Esophagus muscularis mucosa (tissue), 3 donors: ENCODE results near the gene EFNB1.

Experiments
- POLR2A ChIP-seq: fragments of 450-650 bp; IDR thresholded peaks from one replicate; pipeline ENCODE4 v1.6.1; 2017; ENCODE audit warnings: antibody characterized with exemption, moderate library complexity, mild to moderate bottlenecking, low read depth
- POLR2AphosphoS5 ChIP-seq, 2 donors: sonication (generic); formaldehyde crosslinking; IDR thresholded peaks; one replicate each; pipeline ENCODE4 v1.6.1; 2017; ENCODE audit warnings: antibody characterized with exemption in 2 of 2
- TF ChIP-seq, protein P1 (sequence below), 3 experiments: fragments of 200-600 bp in 2 of 3; fragments of 450-650 bp in 1 of 3; sonication (generic) in 2 of 3; IDR thresholded peaks; one replicate each; pipeline ENCODE4 v1.5.1; 2017 to 2019; ENCODE audit warnings: antibody characterized with exemption in 3 of 3, mild to moderate bottlenecking in 2 of 3, moderate library complexity in 1 of 3

DNA sequence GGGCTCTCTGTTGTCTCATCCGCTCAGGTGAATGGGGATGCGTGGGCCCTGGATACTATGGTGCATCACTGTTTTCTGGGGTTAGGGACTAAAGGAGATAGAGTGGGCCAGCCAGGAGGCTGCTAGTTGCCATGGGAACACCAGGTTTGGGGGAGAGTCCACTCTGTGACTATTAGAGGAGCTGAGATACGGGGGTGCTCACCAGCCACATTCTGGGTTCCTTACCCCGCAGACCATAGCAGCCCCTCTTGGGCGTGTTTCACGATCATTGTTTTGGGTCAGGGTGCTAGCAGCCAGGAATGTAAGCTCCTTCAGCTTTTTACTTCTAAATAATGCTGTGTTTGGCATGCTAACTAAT is 4.6 kb downstream of the EFNB1 start:
- no peak for TF ChIP-seq POLR2A
- TF ChIP-seq, protein P1, sequence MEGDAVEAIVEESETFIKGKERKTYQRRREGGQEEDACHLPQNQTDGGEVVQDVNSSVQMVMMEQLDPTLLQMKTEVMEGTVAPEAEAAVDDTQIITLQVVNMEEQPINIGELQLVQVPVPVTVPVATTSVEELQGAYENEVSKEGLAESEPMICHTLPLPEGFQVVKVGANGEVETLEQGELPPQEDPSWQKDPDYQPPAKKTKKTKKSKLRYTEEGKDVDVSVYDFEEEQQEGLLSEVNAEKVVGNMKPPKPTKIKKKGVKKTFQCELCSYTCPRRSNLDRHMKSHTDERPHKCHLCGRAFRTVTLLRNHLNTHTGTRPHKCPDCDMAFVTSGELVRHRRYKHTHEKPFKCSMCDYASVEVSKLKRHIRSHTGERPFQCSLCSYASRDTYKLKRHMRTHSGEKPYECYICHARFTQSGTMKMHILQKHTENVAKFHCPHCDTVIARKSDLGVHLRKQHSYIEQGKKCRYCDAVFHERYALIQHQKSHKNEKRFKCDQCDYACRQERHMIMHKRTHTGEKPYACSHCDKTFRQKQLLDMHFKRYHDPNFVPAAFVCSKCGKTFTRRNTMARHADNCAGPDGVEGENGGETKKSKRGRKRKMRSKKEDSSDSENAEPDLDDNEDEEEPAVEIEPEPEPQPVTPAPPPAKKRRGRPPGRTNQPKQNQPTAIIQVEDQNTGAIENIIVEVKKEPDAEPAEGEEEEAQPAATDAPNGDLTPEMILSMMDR (IDR thresholded peaks at IDR 0.05) = no peak
- TF ChIP-seq POLR2AphosphoS5 (IDR thresholded peaks at IDR 0.05) = no peak
